Mesendoderm (in vitro differentiated cells): Measurements from ENCODE around the gene MLH1.
"Not testable (repeated sequence)": the region's sequence is repeated elsewhere in the genome, so short reads cannot be mapped to it uniquely, and the experiment has no call there.

ENCODE experiments used
- DNase-seq: peaks from one replicate; pipeline ENCODE4 v3.0.0; 2013
- H2AK5ac ChIP-seq: 2 replicates; pipeline ENCODE4 v1.6.1; 2013; ENCODE audit warnings: low read length, inconsistent platforms
- H2BK120ac ChIP-seq: 2 replicates; pipeline ENCODE4 v1.6.1; 2013; ENCODE audit warnings: low read depth, mild to moderate bottlenecking, low read length, moderate library complexity, mixed read lengths
- H2BK15ac ChIP-seq: replicated peaks from 2 replicates; pipeline ENCODE4 v1.6.1; 2013; ENCODE audit warnings: low read depth, mild to moderate bottlenecking, moderate library complexity
- H2BK5ac ChIP-seq: 2 replicates; pipeline ENCODE4 v1.6.1; 2013; ENCODE audit warnings: low read length, inconsistent platforms
- H3K18ac ChIP-seq: 2 replicates; pipeline ENCODE4 v1.6.1; 2013; ENCODE audit warnings: mild to moderate bottlenecking, low read length, mixed read lengths
- H3K23ac ChIP-seq: one replicate; pipeline ENCODE4 v1.6.1; 2013; ENCODE audit warnings: low read length
- H3K27ac ChIP-seq: 2 replicates; pipeline ENCODE4 v1.5.1; 2013; ENCODE audit warnings: low read depth, mild to moderate bottlenecking, inconsistent platforms, low read length, moderate library complexity
- H3K27me3 ChIP-seq: 2 replicates; pipeline ENCODE4 v1.6.1; 2013; ENCODE audit warnings: low read length, control low read depth, mild to moderate bottlenecking, inconsistent platforms; ENCODE audit not compliant: insufficient read depth, poor library complexity
- H3K36me3 ChIP-seq: 2 replicates; pipeline ENCODE4 v1.6.1; 2013; ENCODE audit warnings: low read length, inconsistent platforms; ENCODE audit not compliant: control insufficient read depth, insufficient read depth
- H3K4ac ChIP-seq: one replicate; pipeline ENCODE4 v1.6.1; 2013; ENCODE audit warnings: low read depth, mild to moderate bottlenecking, low read length, moderate library complexity
- H3K4me1 ChIP-seq: 2 replicates; pipeline ENCODE4 v1.6.1; 2013; ENCODE audit warnings: low read depth, low read length, inconsistent platforms; ENCODE audit not compliant: control insufficient read depth
- H3K4me2 ChIP-seq: 2 replicates; pipeline ENCODE4 v1.6.1; 2013; ENCODE audit warnings: low read length
- H3K4me3 ChIP-seq: 2 replicates; pipeline ENCODE4 v1.5.1; 2013; ENCODE audit warnings: mild to moderate bottlenecking, low read length
- H3K56ac ChIP-seq: one replicate; pipeline ENCODE4 v1.6.1; 2013; ENCODE audit warnings: low read length
- H3K79me1 ChIP-seq: 2 replicates; pipeline ENCODE4 v1.6.1; 2013; ENCODE audit warnings: low read length, inconsistent platforms
- H3K79me2 ChIP-seq: 2 replicates; pipeline ENCODE4 v1.6.1; 2013; ENCODE audit warnings: mild to moderate bottlenecking, low read length; ENCODE audit not compliant: control insufficient read depth, insufficient read depth
- H3K9ac ChIP-seq: 2 replicates; pipeline ENCODE4 v1.6.1; 2013; ENCODE audit warnings: low read length, inconsistent platforms
- H4K5ac ChIP-seq: one replicate; pipeline ENCODE4 v1.6.1; 2013; ENCODE audit warnings: low read length
- H4K8ac ChIP-seq: one replicate; pipeline ENCODE4 v1.6.1; 2013; ENCODE audit warnings: low read depth, mild to moderate bottlenecking, control low read depth, low read length, moderate library complexity
- WGBS: extraction: QIAGEN DNeasy Blood & Tissue Kit; methylation state at CpG from one replicate; pipeline ENCODE4 v1.1.7; 2013; ENCODE audit warnings: low lambda C conversion rate, missing lambda C conversion rate; ENCODE audit not compliant: insufficient coverage; ENCODE audit errors: extremely low coverage; 5-methylcytosine and 5-hydroxymethylcytosine counted together

MLH1 gene

DNA sequence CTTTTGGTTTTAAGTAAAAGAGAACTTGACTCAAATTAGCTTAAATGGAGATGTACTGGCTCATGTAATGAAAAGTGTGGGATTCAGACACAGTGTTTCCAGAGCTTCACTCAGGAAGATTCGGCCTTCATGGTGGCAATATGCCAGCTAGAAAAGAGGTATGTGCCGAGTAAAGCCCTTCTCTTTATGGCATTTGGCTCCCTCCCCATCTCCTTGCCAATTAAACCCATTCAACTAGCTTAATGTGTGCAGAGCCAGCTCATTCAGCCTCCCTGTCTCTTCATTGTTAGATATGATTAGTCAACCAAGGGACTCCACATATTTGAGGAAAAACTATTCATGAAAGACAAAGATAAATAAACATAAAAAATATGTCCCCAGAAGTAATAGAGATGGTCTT is 33.5 kb upstream of the MLH1 start:
- Histone ChIP-seq H2BK5ac (no peak overlapping the region), H3K36me3 (no peaks in the 10 kb centered on the region), H3K9ac (no peak overlapping the region), H3K27me3 (no peaks in the 10 kb centered on the region), H4K8ac (no peak overlapping the region), H3K23ac (no peak overlapping the region), H3K18ac (no peak overlapping the region), H2BK15ac (no peak overlapping the region), H3K56ac (no peak overlapping the region), H3K4ac (no peak overlapping the region), H3K79me1 (no peaks in the 10 kb centered on the region), H3K4me3 (no peak overlapping the region), H2AK5ac (peak overlapping the region; percentile 39), H3K79me2 (no peaks in the 10 kb centered on the region), H2BK120ac (no peak overlapping the region), H4K5ac (no peak overlapping the region), H3K4me1 (no peaks in the 10 kb centered on the region), H3K4me2 (no peak overlapping the region), H3K27ac (no peak overlapping the region)
- no peak for DNase-seq
- no CpG with 5 or more reads among the region's 2 CpGs for WGBS

DNA sequence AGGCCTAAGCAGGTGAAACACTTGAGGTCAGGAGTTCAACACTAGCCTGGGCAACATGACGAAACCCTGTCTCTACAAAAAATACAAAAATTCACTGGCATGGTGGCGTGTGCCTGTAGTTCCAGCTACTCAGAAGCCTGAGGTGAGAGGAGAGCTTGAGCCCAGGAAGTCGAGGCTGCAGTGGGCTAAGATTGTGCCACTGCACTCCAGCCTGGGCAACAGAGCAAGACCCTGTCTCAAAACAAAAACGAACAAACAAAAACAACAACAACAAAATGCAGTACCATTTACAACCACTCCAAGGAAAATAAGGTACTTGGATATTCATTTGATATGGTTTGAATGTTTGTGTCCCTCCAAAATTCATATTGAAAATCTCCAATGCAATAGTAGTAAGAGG is 32.8 kb upstream of the MLH1 start:
- Histone ChIP-seq H3K79me1 (no peaks in the 10 kb centered on the region), H2BK15ac (no peak overlapping the region), H3K4ac (no peak overlapping the region), H3K56ac (no peak overlapping the region), H4K5ac (no peak overlapping the region), H3K4me3 (no peak overlapping the region), H3K18ac (no peak overlapping the region), H3K79me2 (no peaks in the 10 kb centered on the region), H3K27me3 (no peaks in the 10 kb centered on the region), H3K4me1 (no peaks in the 10 kb centered on the region), H2BK120ac (no peak overlapping the region), H4K8ac (no peak overlapping the region), H3K27ac (no peak overlapping the region), H2AK5ac (no peak overlapping the region), H2BK5ac (no peak overlapping the region), H3K9ac (no peak overlapping the region), H3K36me3 (no peaks in the 10 kb centered on the region), H3K4me2 (no peak overlapping the region), H3K23ac (no peak overlapping the region)
- no peak for DNase-seq
- no CpG with 5 or more reads among the region's 4 CpGs for WGBS

DNA sequence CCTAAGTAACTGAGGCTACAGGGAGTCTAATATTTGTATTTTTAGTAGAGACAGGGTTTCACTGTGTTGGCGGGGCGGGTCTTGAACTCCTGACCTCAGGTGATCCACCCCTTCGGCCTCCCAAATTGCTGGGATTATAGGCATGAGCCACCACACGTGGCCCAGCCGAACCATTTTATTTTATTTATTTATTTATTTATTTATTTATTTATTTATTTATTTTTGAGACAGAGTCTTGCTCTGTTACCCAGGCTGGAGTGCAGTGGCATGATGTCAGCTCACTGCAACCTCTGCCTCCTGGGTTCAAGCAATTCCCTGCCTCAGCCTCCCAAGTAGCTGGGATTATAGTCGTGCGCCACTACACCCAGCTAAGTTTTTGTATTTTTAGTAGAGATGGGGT is 30.3 kb upstream of the MLH1 start:
- H4K8ac ChIP-seq, H3K79me2 ChIP-seq, H3K4ac ChIP-seq, H2BK15ac ChIP-seq, H3K56ac ChIP-seq, H3K9ac ChIP-seq, H3K27me3 ChIP-seq, H3K36me3 ChIP-seq, H3K18ac ChIP-seq, H4K5ac ChIP-seq, H2AK5ac ChIP-seq, H3K79me1 ChIP-seq, H3K23ac ChIP-seq, H3K4me1 ChIP-seq, H3K4me3 ChIP-seq, H3K4me2 ChIP-seq, DNase-seq, H2BK120ac ChIP-seq, H3K27ac ChIP-seq, H2BK5ac ChIP-seq: not testable (repeated sequence)
- no CpG with 5 or more reads among the region's 7 CpGs for WGBS

DNA sequence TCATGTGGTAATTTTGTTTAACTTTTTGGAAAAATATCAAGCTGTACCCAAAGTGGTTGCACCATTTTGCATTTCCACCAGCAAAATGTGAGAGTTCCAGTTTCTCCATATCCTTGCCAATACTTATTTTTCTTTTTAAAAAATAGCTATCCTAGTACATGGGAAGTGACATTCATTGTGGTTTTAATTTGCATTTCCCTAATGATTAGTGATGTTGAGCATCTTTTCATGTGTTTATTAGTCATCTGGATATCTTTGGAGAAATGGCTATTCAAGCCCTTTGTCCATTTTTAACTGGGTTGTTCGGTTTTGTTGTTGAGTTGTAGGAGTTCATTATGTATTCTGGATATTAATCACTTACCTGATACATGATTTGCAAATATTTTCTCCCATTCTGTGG is 29.0 kb upstream of the MLH1 start:
- no peak overlapping the region for H3K9ac ChIP-seq
- no peak overlapping the region for H4K8ac ChIP-seq
- no peaks in the 10 kb centered on the region for H3K27me3 ChIP-seq
- no peak overlapping the region for H3K23ac ChIP-seq
- no peak overlapping the region for H2BK5ac ChIP-seq
- H3K4me2 ChIP-seq, result no peak overlapping the region
- no peak overlapping the region for H3K27ac ChIP-seq
- H3K4ac ChIP-seq, result no peak overlapping the region
- no peak overlapping the region for H2BK15ac ChIP-seq
- no peaks in the 10 kb centered on the region for H3K79me2 ChIP-seq
- no peak overlapping the region for H2AK5ac ChIP-seq
- no peak overlapping the region for H3K18ac ChIP-seq
- H3K4me3 ChIP-seq, result no peak overlapping the region
- no peak overlapping the region for H4K5ac ChIP-seq
- no peaks in the 10 kb centered on the region for H3K36me3 ChIP-seq
- no peak for DNase-seq
- H2BK120ac ChIP-seq, result no peak overlapping the region
- no peak overlapping the region for H3K56ac ChIP-seq
- H3K79me1 ChIP-seq, result no peaks in the 10 kb centered on the region
- no peaks in the 10 kb centered on the region for H3K4me1 ChIP-seq
- no CpG with 5 or more reads among the region's 1 CpG for WGBS

DNA sequence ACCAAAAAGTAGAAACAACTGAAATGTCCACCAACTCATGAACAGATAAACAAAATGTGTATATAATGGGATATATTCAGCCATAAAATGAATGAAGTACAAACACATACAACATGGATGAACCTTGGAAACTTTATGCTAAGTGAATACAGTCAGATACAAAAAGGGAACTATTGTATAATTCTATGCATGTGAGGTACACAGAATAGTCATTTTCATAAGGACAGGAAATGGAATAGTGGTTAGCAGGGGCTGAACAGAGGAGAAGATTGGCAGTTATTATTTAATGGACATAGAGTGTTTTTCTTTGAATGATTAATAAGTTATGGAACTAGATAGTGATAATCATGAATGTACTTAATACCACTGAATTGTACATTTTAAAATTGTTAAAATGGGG is 28.5 kb upstream of the MLH1 start:
- Histone ChIP-seq H3K27me3 (no peaks in the 10 kb centered on the region), H3K36me3 (no peaks in the 10 kb centered on the region), H3K18ac (no peak overlapping the region), H2BK5ac (no peak overlapping the region), H2BK120ac (no peak overlapping the region), H3K79me2 (no peaks in the 10 kb centered on the region), H3K4me3 (no peak overlapping the region), H3K9ac (no peak overlapping the region), H3K4ac (no peak overlapping the region), H3K27ac (no peak overlapping the region), H2AK5ac (no peak overlapping the region), H4K5ac (no peak overlapping the region), H3K4me2 (no peak overlapping the region), H3K79me1 (no peaks in the 10 kb centered on the region), H3K56ac (no peak overlapping the region), H3K4me1 (no peaks in the 10 kb centered on the region), H4K8ac (no peak overlapping the region), H2BK15ac (no peak overlapping the region), H3K23ac (no peak overlapping the region)
- DNase-seq, result no peak

DNA sequence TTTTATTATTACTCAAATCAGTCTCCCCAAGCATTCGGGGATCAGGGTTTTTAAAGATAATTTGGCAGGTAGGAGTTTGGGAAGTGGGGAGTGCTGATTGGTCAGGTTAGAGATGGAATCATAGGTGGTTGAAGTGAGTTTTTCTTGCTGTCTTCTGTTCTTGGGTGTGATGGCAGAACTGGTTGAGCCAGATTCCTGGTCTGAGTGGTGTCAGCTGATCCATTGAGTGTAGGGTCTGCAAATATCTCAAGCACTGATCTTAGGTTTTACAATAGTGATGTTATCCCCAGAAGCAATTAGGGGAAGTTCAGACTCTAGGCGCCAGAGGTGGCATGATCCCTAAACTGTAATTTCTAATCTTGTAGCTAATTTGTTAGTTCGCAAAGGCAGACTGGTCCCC is 27.9 kb upstream of the MLH1 start:
- no peak overlapping the region for H2BK5ac ChIP-seq
- DNase-seq, result peak; percentile 97
- no peaks in the 10 kb centered on the region for H3K27me3 ChIP-seq
- no peak overlapping the region for H3K9ac ChIP-seq
- no peak overlapping the region for H3K4me2 ChIP-seq
- no peaks in the 10 kb centered on the region for H3K36me3 ChIP-seq
- no peaks in the 10 kb centered on the region for H3K79me2 ChIP-seq
- peak overlapping the region; percentile 51 for H3K18ac ChIP-seq
- no peak overlapping the region for H2BK15ac ChIP-seq
- no peak overlapping the region for H2AK5ac ChIP-seq
- H3K79me1 ChIP-seq, result no peaks in the 10 kb centered on the region
- no CpG with 5 or more reads among the region's 3 CpGs for WGBS
- H2BK120ac ChIP-seq, result no peak overlapping the region
- H3K23ac ChIP-seq, result no peak overlapping the region
- peak overlapping the region; percentile 50 for H3K56ac ChIP-seq
- H3K4me1 ChIP-seq, result no peaks in the 10 kb centered on the region
- H3K27ac ChIP-seq, result no peak overlapping the region
- H3K4ac ChIP-seq, result no peak overlapping the region
- no peak overlapping the region for H4K5ac ChIP-seq
- H4K8ac ChIP-seq, result no peak overlapping the region
- H3K4me3 ChIP-seq, result no peak overlapping the region
